Mucosa of descending colon (tissue), 3 donors: ENCODE data around the gene LCE6A. TPM values are rescaled to one million over a fixed set of nuclear protein-coding genes. Genes with fewer than 3 reads are reported as not detected.

Source experiments
- ATAC-seq: fragments of 200-7000 bp; cut with Tn5 transposase; one replicate; pipeline ENCODE4 v1.9.1; 2020; ENCODE audit warnings: mild to moderate bottlenecking, moderate library complexity
- DNase-seq, 3 donors: peaks; one replicate each; pipeline ENCODE4 v3.0.0-alpha.2; 2020
- H3K36me3 ChIP-seq: fragments of 200-600 bp; one replicate; pipeline ENCODE4 v1.8.0; 2021; ENCODE audit warnings: low read depth, mild to moderate bottlenecking
- H3K4me1 ChIP-seq: fragments of 200-600 bp; one replicate; pipeline ENCODE4 v1.8.0; 2021; ENCODE audit warnings: low read depth, mild to moderate bottlenecking
- H3K4me3 ChIP-seq: fragments of 200-600 bp; one replicate; pipeline ENCODE4 v1.8.0; 2021; ENCODE audit warnings: mild to moderate bottlenecking
- H3K9me3 ChIP-seq: fragments of 200-600 bp; one replicate; pipeline ENCODE4 v1.8.0; 2021; ENCODE audit warnings: mild to moderate bottlenecking
- CTCF ChIP-seq: fragments of 200-600 bp; IDR thresholded peaks from one replicate; pipeline ENCODE4 v1.8.0; 2022; ENCODE audit warnings: antibody characterized with exemption, mild to moderate bottlenecking
- intact Hi-C, 2 donors: fragments of 100-400 bp; cut with DNase I in 1 of 2; cut with micrococcal nuclease in 1 of 2; formaldehyde crosslinking; loops; one replicate each; pipeline versions ENCODE4 v1.11.0 to v1.11.1; 2022; cut with DNase I, micrococcal nuclease
- total RNA-seq, 3 donors: library from RNA; stranded (reverse); fragmentation: NEBNext Ultra II Directional in 2 of 3; extraction: Animal tissue kit (Norgen Biotek cat#: 25700) in 2 of 3; gene quantifications; one replicate each; pipeline versions ENCODE4 v1.2.1 to v1.2.4, GENCODE V29; 2021 to 2023
- donor health status: DM: no; HTN: no; CAD: no; lungs with moderate emphysema.
- donor health status: DM: no; HTN: no; CAD: no.
- donor health status: DM: no; HTN: yes; CAD: no.

The LCE6A gene
- total RNA-seq, 3 donors from 2014 or later: not detected

GRCh38 chr1:152864443-152864842 is 21.8 kb downstream of the LCE6A start:
- no peak for ATAC-seq
- no peak overlapping the region for H3K4me3 ChIP-seq
- DNase-seq: no peak
- H3K36me3 ChIP-seq: no peaks in the 10 kb centered on the region
- no peaks in the 10 kb centered on the region for H3K9me3 ChIP-seq
- H3K4me1 ChIP-seq: no peaks in the 10 kb centered on the region
- no peak for TF ChIP-seq CTCF
- intact Hi-C loops: no loop called here

GRCh38 chr1:152866321-152866720 is 23.7 kb downstream of the LCE6A start:
- no peak for TF ChIP-seq CTCF
- Histone ChIP-seq H3K36me3 (no peaks in the 10 kb centered on the region), H3K4me3 (no peak overlapping the region), H3K4me1 (no peaks in the 10 kb centered on the region), H3K9me3 (no peaks in the 10 kb centered on the region)
- no peak for DNase-seq
- intact Hi-C loops: no loop called here
- no peak for ATAC-seq

DNA sequence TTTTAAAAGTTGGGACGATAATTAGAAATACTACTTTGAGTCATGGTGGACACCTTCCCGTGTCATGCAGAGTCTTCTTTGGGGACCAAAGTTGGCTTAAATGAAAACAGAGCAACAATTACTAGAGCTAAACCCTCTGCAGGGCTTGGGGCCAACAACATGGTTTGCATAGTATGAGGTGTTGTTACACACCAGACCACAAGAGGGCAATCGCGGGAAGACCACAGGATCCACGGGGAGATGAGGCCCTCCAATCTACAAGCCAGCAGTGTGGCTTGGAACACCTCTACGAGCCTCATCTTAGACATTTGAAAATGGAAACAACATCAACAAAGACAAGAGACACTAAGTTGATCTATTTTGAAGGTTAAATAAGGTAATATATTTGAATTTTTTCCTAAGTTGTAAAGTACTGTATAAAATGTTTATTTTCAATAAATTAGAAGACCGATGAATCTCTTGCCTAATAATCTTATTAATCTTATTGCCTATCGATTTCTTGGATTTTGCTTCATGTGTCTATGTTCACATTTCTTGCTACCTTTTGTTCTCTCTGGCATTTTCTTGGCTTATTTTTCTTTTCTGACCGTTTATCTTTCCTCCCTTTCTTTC is 27.3 kb downstream of the LCE6A start:
- ATAC-seq (peak; percentile 83), DNase-seq (peak in 2 of 3 donors; percentile 35 to 80)
- no peak overlapping the region for H3K4me3 ChIP-seq
- H3K36me3 ChIP-seq: no peaks in the 10 kb centered on the region
- TF ChIP-seq CTCF: peak; percentile 47
- no peaks in the 10 kb centered on the region for H3K9me3 ChIP-seq
- intact Hi-C loops: no loop called here
- no peaks in the 10 kb centered on the region for H3K4me1 ChIP-seq

GRCh38 chr1:152870831-152871730 is 28.4 kb downstream of the LCE6A start:
- H3K9me3 ChIP-seq: no peaks in the 10 kb centered on the region
- no peaks in the 10 kb centered on the region for H3K4me1 ChIP-seq
- intact Hi-C loops: no loop called here
- H3K36me3 ChIP-seq: no peaks in the 10 kb centered on the region
- H3K4me3 ChIP-seq: no peak overlapping the region
- ATAC-seq: no peak
- no peak for TF ChIP-seq CTCF
- peak in 1 of 3 donors; percentile 4 for DNase-seq

DNA sequence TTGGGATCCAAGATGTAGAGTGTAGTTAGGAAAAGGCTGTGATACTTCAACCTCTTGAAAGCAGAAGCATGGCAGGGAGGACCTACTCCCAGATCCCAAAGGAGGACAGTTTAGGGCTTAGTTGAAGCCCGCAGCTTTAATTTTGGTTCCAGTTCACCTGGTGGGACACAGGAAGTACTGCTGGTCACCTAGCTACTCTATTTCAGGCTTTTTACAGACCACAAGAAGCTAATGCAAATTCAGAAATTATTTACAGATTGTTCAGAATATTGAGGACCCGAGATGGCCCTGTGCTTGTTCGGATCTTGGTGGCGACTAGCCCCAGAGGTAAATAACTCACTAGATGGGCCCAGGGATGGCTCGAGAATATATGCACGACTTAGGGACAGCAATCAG is 29.1 kb downstream of the LCE6A start:
- H3K9me3 ChIP-seq: no peaks in the 10 kb centered on the region
- DNase-seq: no peak
- no peak for TF ChIP-seq CTCF
- no peak overlapping the region for H3K4me3 ChIP-seq
- H3K4me1 ChIP-seq: no peaks in the 10 kb centered on the region
- no peaks in the 10 kb centered on the region for H3K36me3 ChIP-seq
- no peak for ATAC-seq
- intact Hi-C loops: no loop called here
